Erythroblast (primary cell): ENCODE data around the gene RBM20.

ENCODE experiments used
- GATA1 ChIP-seq: IDR thresholded peaks from 2 replicates; pipeline ENCODE4 v1.6.1; 2011; ENCODE audit warnings: low read depth, mild to moderate bottlenecking, control low read depth, low read length, moderate library complexity
- POLR2A ChIP-seq: IDR thresholded peaks from 2 replicates; pipeline ENCODE4 v1.6.1; 2011; ENCODE audit warnings: mild to moderate bottlenecking, low read length

GRCh38 chr10:110619514-110620397 is 24.4 kb upstream of the RBM20 start:
- TF ChIP-seq POLR2A (no peak), GATA1 (no peak)
